IMR-90 (cell line): ENCODE measurements around the gene PLB1. TPM values are rescaled to one million over a fixed set of nuclear protein-coding genes. Genes with fewer than 3 reads are reported as not detected.

Experiments
- ATAC-seq: fragments of 200-7000 bp; cut with Tn5 transposase; 2 replicates; pipeline ENCODE4 v1.9.1; 2020; ENCODE audit warnings: low read depth, mild to moderate bottlenecking, moderate library complexity
- BruUV-seq: library from RNA; stranded (reverse); fragments of 400-500 nt; replicated peaks from 2 replicates; lab custom pipeline; 2021; lab: Mats Ljungman, UMichigan
- CTCF ChIA-PET: fragments of 300-600 bp; formaldehyde crosslinking; extraction: SDS; loops from one replicate; lab custom pipeline; 2021; ENCODE audit warnings: antibody characterized with exemption; lab: Yijun Ruan, JAX
- POLR2A ChIA-PET: fragments of 300-600 bp; sonication (Branson Sonifier 250); formaldehyde crosslinking; loops from one replicate; lab custom pipeline; 2022; ENCODE audit warnings: antibody characterized with exemption; ENCODE audit not compliant: unreplicated experiment; lab: Charles Lee
- DNase-seq: peaks from one replicate; pipeline ENCODE4 v3.0.0; 2013
- H2AFZ ChIP-seq: replicated peaks from 2 replicates; pipeline ENCODE3; 2013; ENCODE audit warnings: low read length, mild to moderate bottlenecking; ENCODE audit not compliant: poor library complexity
- H2AK5ac ChIP-seq: 2 replicates; pipeline ENCODE4 v1.6.1; 2013; ENCODE audit warnings: low read depth, low read length, inconsistent platforms
- H2AK9ac ChIP-seq: replicated peaks from 2 replicates; pipeline ENCODE3; 2013; ENCODE audit warnings: mild to moderate bottlenecking, low read depth, low read length, moderate library complexity; ENCODE audit not compliant: poor library complexity
- H2BK120ac ChIP-seq: 2 replicates; pipeline ENCODE4 v1.6.1; 2013; ENCODE audit warnings: low read depth, low read length, inconsistent platforms
- H2BK15ac ChIP-seq: 3 replicates; pipeline ENCODE4 v1.6.1; 2013; ENCODE audit warnings: low read depth, low read length, inconsistent platforms
- H2BK20ac ChIP-seq: 2 replicates; pipeline ENCODE4 v1.6.1; 2013; ENCODE audit warnings: low read depth, mild to moderate bottlenecking, inconsistent platforms, low read length, moderate library complexity
- H2BK5ac ChIP-seq: 2 replicates; pipeline ENCODE4 v1.6.1; 2013; ENCODE audit warnings: mild to moderate bottlenecking, low read depth, low read length, inconsistent platforms; ENCODE audit not compliant: poor library complexity, severe bottlenecking
- H3K14ac ChIP-seq: replicated peaks from 2 replicates; pipeline ENCODE4 v1.6.1; 2013; ENCODE audit warnings: low read depth, low read length, inconsistent platforms
- H3K18ac ChIP-seq: 2 replicates; pipeline ENCODE4 v1.6.1; 2013; ENCODE audit warnings: low read depth, low read length, control low read depth
- H3K23ac ChIP-seq: 2 replicates; pipeline ENCODE4 v1.6.1; 2013; ENCODE audit warnings: low read depth, low read length, inconsistent platforms
- H3K27ac ChIP-seq: 2 replicates; pipeline ENCODE4 v1.5.1; 2013; ENCODE audit warnings: mild to moderate bottlenecking, control low read depth, low read length; ENCODE audit not compliant: insufficient read depth
- H3K27me3 ChIP-seq: 2 replicates; pipeline ENCODE4 v1.6.1; 2013; ENCODE audit warnings: low read length; ENCODE audit not compliant: control insufficient read depth, insufficient read depth
- H3K36me3 ChIP-seq: 2 replicates; pipeline ENCODE4 v1.6.1; 2013; ENCODE audit warnings: low read length, mixed read lengths; ENCODE audit not compliant: control insufficient read depth, insufficient read depth
- H3K4ac ChIP-seq: 2 replicates; pipeline ENCODE4 v1.6.1; 2013; ENCODE audit warnings: low read depth, low read length, inconsistent platforms
- H3K4me1 ChIP-seq: 2 replicates; pipeline ENCODE4 v1.6.1; 2013; ENCODE audit warnings: low read length, mixed read lengths; ENCODE audit not compliant: control insufficient read depth, insufficient read depth
- H3K4me2 ChIP-seq: 2 replicates; pipeline ENCODE4 v1.6.1; 2013; ENCODE audit warnings: low read depth, mild to moderate bottlenecking, control low read depth, low read length, moderate library complexity
- H3K4me3 ChIP-seq: 2 replicates; pipeline ENCODE4 v1.5.1; 2013; ENCODE audit warnings: low read depth, mild to moderate bottlenecking, control low read depth, low read length, moderate library complexity; ENCODE audit not compliant: insufficient read depth
- H3K56ac ChIP-seq: 2 replicates; pipeline ENCODE4 v1.6.1; 2013; ENCODE audit warnings: low read length, inconsistent platforms; ENCODE audit not compliant: insufficient read depth; ENCODE audit errors: extremely low read depth
- H3K79me1 ChIP-seq, 2 experiments: 2 replicates each; pipeline ENCODE4 v1.6.1; 2013; ENCODE audit warnings: low read length in 2 of 2, inconsistent platforms in 1 of 2, low read depth in 1 of 2
- H3K9ac ChIP-seq: 2 replicates; pipeline ENCODE4 v1.6.1; 2013; ENCODE audit warnings: low read depth, low read length, control low read depth
- H3K9me1 ChIP-seq: 2 replicates; pipeline ENCODE4 v1.6.1; 2013; ENCODE audit warnings: low read length, inconsistent platforms; ENCODE audit not compliant: insufficient read depth
- H3K9me3 ChIP-seq: 2 replicates; pipeline ENCODE4 v1.6.1; 2013; ENCODE audit warnings: low read length; ENCODE audit not compliant: control insufficient read depth, insufficient read depth
- H4K20me1 ChIP-seq: 2 replicates; pipeline ENCODE4 v1.6.1; 2013; ENCODE audit warnings: low read length, inconsistent platforms; ENCODE audit not compliant: insufficient read depth
- H4K5ac ChIP-seq: 2 replicates; pipeline ENCODE4 v1.6.1; 2013; ENCODE audit warnings: mild to moderate bottlenecking, low read depth, low read length, control low read depth
- H4K8ac ChIP-seq, 2 experiments: 2 replicates each; pipeline ENCODE4 v1.6.1; 2013; ENCODE audit warnings: low read depth in 2 of 2, low read length in 2 of 2, control low read depth in 1 of 2, inconsistent platforms in 1 of 2
- H4K91ac ChIP-seq: 2 replicates; pipeline ENCODE4 v1.6.1; 2013; ENCODE audit warnings: low read depth, low read length, inconsistent platforms; ENCODE audit not compliant: insufficient read depth
- CEBPB ChIP-seq: IDR thresholded peaks from 2 replicates; pipeline ENCODE4 v1.6.1; 2012; ENCODE audit warnings: low read depth, low read length, improper control_type of control experiment
- CTCF ChIP-seq: conservative IDR thresholded peaks from 2 replicates; pipeline ENCODE4 v1.5.1; 2012; ENCODE audit warnings: mild to moderate bottlenecking, low read depth, low read length, improper control_type of control experiment
- ELK1 ChIP-seq: fragments of 150-350 bp; IDR thresholded peaks from 2 replicates; pipeline ENCODE4 v1.6.1; 2016; ENCODE audit warnings: low read depth, mild to moderate bottlenecking, low read length, moderate library complexity, borderline replicate concordance
- MXI1 ChIP-seq: IDR thresholded peaks from 2 replicates; pipeline ENCODE4 v1.6.1; 2012; ENCODE audit warnings: low read depth, mild to moderate bottlenecking, low read length, moderate library complexity, borderline replicate concordance
- RCOR1 ChIP-seq: IDR thresholded peaks from 2 replicates; pipeline ENCODE4 v1.6.1; 2012; ENCODE audit warnings: mild to moderate bottlenecking, low read length, improper control_type of control experiment; ENCODE audit not compliant: insufficient replicate concordance
- RFX5 ChIP-seq: IDR thresholded peaks from 2 replicates; pipeline ENCODE4 v1.8.0; 2012; ENCODE audit warnings: low read depth, mild to moderate bottlenecking, low read length, moderate library complexity
- SMC3 ChIP-seq: fragments of 150-350 bp; IDR thresholded peaks from 2 replicates; pipeline ENCODE4 v1.6.1; 2016; ENCODE audit warnings: low read depth, mild to moderate bottlenecking, antibody characterized with exemption, low read length, moderate library complexity
- WGBS, 2 experiments: methylation state at CpG; one replicate each; pipeline versions ENCODE4 v1.1.5 to v1.1.7; 2013; ENCODE audit warnings: missing lambda C conversion rate in 2 of 2; ENCODE audit not compliant: insufficient read length in 1 of 2; ENCODE audit errors: extremely low coverage in 2 of 2; 5-methylcytosine and 5-hydroxymethylcytosine counted together
- dilution Hi-C: fragments of 300-500 bp; cut with HindIII; formaldehyde crosslinking; loops from one replicate; pipeline ENCODE4 v1.14.3; 2018; ENCODE audit warnings: low sequenced_read_pairs; ENCODE audit not compliant: unreplicated experiment
- in situ Hi-C: fragments of 300-500 bp; cut with MboI; formaldehyde crosslinking; loops from 3 replicates; pipeline ENCODE4 v1.14.3; 2019; ENCODE audit warnings: low sequenced_read_pairs, inconsistent platforms, mixed read lengths
- intact Hi-C: fragments of 100-400 bp; cut with micrococcal nuclease; formaldehyde crosslinking; loops from 2 replicates; pipeline ENCODE4 v1.10.0; 2022
- polyA plus RNA-seq, 3 experiments: library from polyadenylated mRNA; depleted of rRNA; stranded (reverse); fragments of >200 nt; gene quantifications; 2 replicates each; pipeline ENCODE4 v1.2.3, GENCODE V29; 2012; ENCODE audit warnings: low replicate concordance in 1 of 3
- total RNA-seq: library from RNA; depleted of rRNA; stranded (reverse); fragments of >200 nt; gene quantifications from 2 replicates; pipeline ENCODE4 v1.2.3, GENCODE V29; 2012

Gene PLB1
- total and polyA plus RNA-seq, 2 of the 4 experiments (the other 2 are of a cell fraction) = 0.74 to 0.90 TPM

DNA sequence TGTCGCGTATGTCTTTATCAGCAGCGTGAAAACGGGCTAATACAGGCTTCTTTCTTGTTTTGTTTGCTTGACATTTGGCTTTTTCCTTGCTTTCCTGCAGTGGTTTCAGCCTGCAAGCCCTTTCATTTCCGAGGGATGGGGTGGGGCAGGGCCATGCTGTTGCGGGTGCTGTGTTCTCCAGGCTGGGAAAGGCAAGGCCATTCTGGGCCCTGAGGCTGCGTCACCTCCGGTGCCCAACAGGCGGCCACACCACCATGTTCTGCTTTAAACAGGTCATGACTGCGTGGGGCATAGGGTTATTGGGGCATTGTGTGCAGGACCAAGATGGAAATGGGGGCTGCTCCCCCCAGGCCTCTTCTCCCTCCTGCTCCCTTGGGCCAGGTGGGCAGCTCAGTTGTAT, 38.6 kb upstream of the PLB1 start:
- in situ Hi-C loops = no loop called here
- dilution Hi-C loops = no loop called here

More for the DNA sequence above, 38.6 kb upstream of the PLB1 start:
- H3K79me1 ChIP-seq = no peaks in the 10 kb centered on the region
- DNase-seq = no peak
- TF ChIP-seq CEBPB (no peak), MXI1 (no peak), ELK1 (no peak), RFX5 (no peak), SMC3 (no peak), CTCF (no peak), RCOR1 (no peak)
- no peak overlapping the region for H3K27ac ChIP-seq
- H4K91ac ChIP-seq = no peak overlapping the region
- CTCF ChIA-PET = no interaction called here
- H4K5ac ChIP-seq = no peak overlapping the region
- intact Hi-C loops = no loop called here
- no peak overlapping the region for H2BK15ac ChIP-seq
- H3K9me1 ChIP-seq = no peaks in the 10 kb centered on the region
- no peak overlapping the region for H3K4ac ChIP-seq
- H2AK9ac ChIP-seq = no peak overlapping the region
- no peak overlapping the region for H3K18ac ChIP-seq
- ATAC-seq = no peak
- no peak overlapping the region for H2AK5ac ChIP-seq
- H2BK20ac ChIP-seq = no peak overlapping the region
- WGBS, 2 experiments = 93% methylated on average over 5 of the region's 10 CpGs; no CpG with 5 or more reads in 1 of the 2 experiments
- no peak overlapping the region for H3K23ac ChIP-seq
- no peak overlapping the region for H3K4me3 ChIP-seq
- H3K56ac ChIP-seq = no peak overlapping the region
- H3K14ac ChIP-seq = no peak overlapping the region
- POLR2A ChIA-PET = no interaction called here
- H3K36me3 ChIP-seq = no peaks in the 10 kb centered on the region
- no peaks in the 10 kb centered on the region for H3K4me1 ChIP-seq
- no peak overlapping the region for H2BK5ac ChIP-seq
- H3K4me2 ChIP-seq = no peak overlapping the region
- H3K9ac ChIP-seq = no peak overlapping the region
- H3K9me3 ChIP-seq = no peaks in the 10 kb centered on the region
- H3K27me3 ChIP-seq = peaks cover 2% of the 10 kb centered on the region; the same call in 1 of the 2 replicates
- no peak overlapping the region for H4K8ac ChIP-seq
- no peak overlapping the region for H2BK120ac ChIP-seq
- H2AFZ ChIP-seq = peak overlapping the region; percentile 32
- H4K20me1 ChIP-seq = no peaks in the 10 kb centered on the region
- no TSS peak for BruUV-seq
